ENCODE measurements around the gene C5orf63. TPM values are rescaled to one million over a fixed set of nuclear protein-coding genes. Genes with fewer than 3 reads are reported as not detected.

Gene C5orf63
- total and polyA plus RNA-seq, 2 donors (not counting 1 experiment from before 2014, with no cell fraction given) = 10.3 to 20.0 TPM

GRCh38 chr5:127084656-127085055 is 11.4 kb upstream of the C5orf63 start:
- Histone ChIP-seq H2AFZ (ENCODE audit: insufficient read depth, low read depth, low read length, poor library complexity, severe bottlenecking) (no peak overlapping the region), H3K27me3 (replicated peaks in 1 of 4; ENCODE audit: control extremely low read depth in 1 of 4, control insufficient read depth in 3 of 4, insufficient read depth in 4 of 4, low read length in 3 of 4) (no peaks in the 10 kb centered on the region), H3K9me3 (ENCODE audit: control extremely low read depth in 1 of 3, control insufficient read depth in 2 of 3, insufficient read depth in 1 of 3, low read length in 2 of 3) (no peaks in the 10 kb centered on the region), H4K20me1 (ENCODE audit: control insufficient read depth, insufficient read depth, low read length, poor library complexity, severe bottlenecking) (no peaks in the 10 kb centered on the region), H3K4me1 (ENCODE audit: control insufficient read depth in 2 of 2, insufficient read depth in 2 of 2, low read length in 2 of 2) (peaks cover 0 to 8% of the 10 kb centered on the region in 2 donors), H3K4me2 (replicated peaks; ENCODE audit: low read depth, low read length, poor library complexity, severe bottlenecking) (no peak overlapping the region), H3K4me3 (ENCODE audit: control extremely low read depth in 1 of 5, extremely low read depth in 1 of 5, insufficient read depth in 1 of 5, low read depth in 2 of 5, low read length in 4 of 5) (no peak overlapping the region), H3K36me3 (replicated peaks in 1 of 2; ENCODE audit: control extremely low read depth in 1 of 2, control insufficient read depth in 1 of 2, extremely low read depth in 1 of 2, insufficient read depth in 2 of 2, low read length in 1 of 2) (no peaks in the 10 kb centered on the region), H3K9ac (ENCODE audit: low read length) (no peak overlapping the region), H3K27ac (ENCODE audit: low read length in 2 of 2) (no peak overlapping the region), H3K79me2 (ENCODE audit: control insufficient read depth, insufficient read depth, low read length) (no peaks in the 10 kb centered on the region)
- peaks cover 13% of the 10 kb centered on the region for H3K4me1 Mint-ChIP-seq
- peaks cover 3% of the 10 kb centered on the region for H3K27me3 Mint-ChIP-seq
- CTCF ChIA-PET = no interaction called here
- DNase-seq = no peak
- H3K27ac Mint-ChIP-seq = no peak overlapping the region
- H3K9me3 Mint-ChIP-seq (ENCODE audit: insufficient read depth) = no peaks in the 10 kb centered on the region
- no peak for TF ChIP-seq CTCF (IDR thresholded peaks at IDR 0.05)
- TF ChIP-seq EZH2 (IDR thresholded peaks at IDR 0.05; ENCODE audit: borderline replicate concordance, insufficient read depth, low read depth, low read length, poor library complexity, severe bottlenecking) = no peak
- H3K4me3 Mint-ChIP-seq = no peak overlapping the region
- WGBS (ENCODE audit: insufficient coverage) = 100% methylated on average over 1 of the region's 3 CpGs
- no peak for ATAC-seq (ENCODE audit: low read depth)
- intact Hi-C loops (cut with micrococcal nuclease) = no loop called here
- POLR2A ChIA-PET = no interaction called here

GRCh38 chr5:127083711-127084110 is 10.4 kb upstream of the C5orf63 start:
- Mint-ChIP-seq H3K27me3 (peaks cover 3% of the 10 kb centered on the region), H3K4me3 (no peak overlapping the region), H3K4me1 (peaks cover 7% of the 10 kb centered on the region), H3K27ac (no peak overlapping the region), H3K9me3 (ENCODE audit: insufficient read depth) (no peaks in the 10 kb centered on the region)
- no peak overlapping the region for H3K9ac ChIP-seq (ENCODE audit: low read length)
- ATAC-seq (ENCODE audit: low read depth) (no peak), DNase-seq (no peak)
- no peaks in the 10 kb centered on the region for H3K79me2 ChIP-seq (ENCODE audit: control insufficient read depth, insufficient read depth, low read length)
- CTCF ChIA-PET = no interaction called here
- no peak overlapping the region for H3K4me2 ChIP-seq (replicated peaks; ENCODE audit: low read depth, low read length, poor library complexity, severe bottlenecking)
- H3K4me3 ChIP-seq (ENCODE audit: control extremely low read depth in 1 of 5, extremely low read depth in 1 of 5, insufficient read depth in 1 of 5, low read depth in 2 of 5, low read length in 4 of 5) = no peak overlapping the region
- peaks cover 0 to 3% of the 10 kb centered on the region in 2 donors for H3K4me1 ChIP-seq (ENCODE audit: control insufficient read depth in 2 of 2, insufficient read depth in 2 of 2, low read length in 2 of 2)
- H3K27ac ChIP-seq (ENCODE audit: low read length in 2 of 2) = no peak overlapping the region
- no peak overlapping the region for H2AFZ ChIP-seq (ENCODE audit: insufficient read depth, low read depth, low read length, poor library complexity, severe bottlenecking)
- intact Hi-C loops (cut with micrococcal nuclease) = no loop called here
- WGBS (ENCODE audit: insufficient coverage) = 100% methylated on average over 2 of the region's 2 CpGs
- H3K36me3 ChIP-seq (replicated peaks in 1 of 2; ENCODE audit: control extremely low read depth in 1 of 2, control insufficient read depth in 1 of 2, extremely low read depth in 1 of 2, insufficient read depth in 2 of 2, low read length in 1 of 2) = no peaks in the 10 kb centered on the region
- H3K27me3 ChIP-seq (replicated peaks in 1 of 4; ENCODE audit: control extremely low read depth in 1 of 4, control insufficient read depth in 3 of 4, insufficient read depth in 4 of 4, low read length in 3 of 4) = no peaks in the 10 kb centered on the region
- no peaks in the 10 kb centered on the region for H3K9me3 ChIP-seq (ENCODE audit: control extremely low read depth in 1 of 3, control insufficient read depth in 2 of 3, insufficient read depth in 1 of 3, low read length in 2 of 3)
- no peaks in the 10 kb centered on the region for H4K20me1 ChIP-seq (ENCODE audit: control insufficient read depth, insufficient read depth, low read length, poor library complexity, severe bottlenecking)
- POLR2A ChIA-PET = no interaction called here
- TF ChIP-seq EZH2 (IDR thresholded peaks at IDR 0.05; ENCODE audit: borderline replicate concordance, insufficient read depth, low read depth, low read length, poor library complexity, severe bottlenecking) (no peak), CTCF (IDR thresholded peaks at IDR 0.05) (no peak)
